Thyroid gland (tissue), 4 donors: Measurements from ENCODE around the gene ALG12.

Experiments
- POLR2A ChIP-seq, 2 donors: fragments of 450-650 bp; IDR thresholded peaks; one replicate each; pipeline ENCODE4 v1.6.1; 2017; ENCODE audit warnings: antibody characterized with exemption in 2 of 2, mild to moderate bottlenecking in 2 of 2, moderate library complexity in 1 of 2
- TF ChIP-seq, protein P1 (sequence below), 6 experiments: fragments of 200-600 bp in 3 of 6; fragments of 450-650 bp in 3 of 6; sonication (generic) in 3 of 6; IDR thresholded peaks; one replicate each; pipeline ENCODE4 v1.5.1; 2016 to 2019; ENCODE audit warnings: antibody characterized with exemption in 6 of 6, mild to moderate bottlenecking in 2 of 6, inconsistent platforms in 1 of 6, moderate library complexity in 1 of 6

DNA sequence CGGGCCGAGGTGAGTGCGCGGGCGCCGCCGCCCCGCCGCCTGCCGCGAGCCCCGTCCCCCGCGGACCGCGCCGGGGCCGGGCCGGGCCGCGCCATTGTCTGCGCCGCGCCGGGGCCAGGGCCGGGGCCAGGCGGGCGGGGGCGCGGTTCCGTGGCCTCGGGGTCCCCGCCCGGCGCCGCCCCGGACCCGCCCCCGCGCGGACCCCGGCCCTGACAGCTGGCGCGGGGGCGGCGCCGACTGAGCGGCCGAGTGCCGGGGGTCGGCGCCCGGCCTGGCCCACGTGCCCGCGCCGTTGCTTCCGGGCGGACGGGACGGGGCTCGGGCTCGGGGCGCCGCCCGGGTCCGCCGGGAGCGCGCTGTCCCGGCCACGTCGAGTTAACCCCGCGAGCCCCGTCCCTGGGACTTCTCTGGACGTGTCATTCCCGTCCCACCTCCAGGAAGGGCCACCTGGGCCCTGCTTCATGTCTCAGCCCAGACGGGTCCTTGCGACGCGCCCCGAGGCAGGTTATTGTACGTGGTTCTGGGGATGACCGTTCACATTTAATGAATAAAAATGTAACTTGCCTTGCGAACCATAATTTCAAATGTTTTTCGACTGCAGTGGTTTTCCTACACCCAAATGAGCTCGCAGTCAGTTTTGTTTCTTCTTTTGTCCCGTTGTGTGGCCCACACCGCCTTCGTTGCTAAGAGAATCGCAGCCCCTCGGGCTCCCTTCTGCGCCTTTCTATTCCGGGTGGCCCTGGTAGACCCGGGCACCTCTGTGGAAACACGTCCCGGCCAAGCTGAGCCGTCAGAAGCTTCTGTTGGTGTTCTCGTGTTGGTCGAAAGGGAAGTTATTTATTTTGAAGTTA, 64.0 kb downstream of the ALG12 start:
- TF ChIP-seq, protein P1, sequence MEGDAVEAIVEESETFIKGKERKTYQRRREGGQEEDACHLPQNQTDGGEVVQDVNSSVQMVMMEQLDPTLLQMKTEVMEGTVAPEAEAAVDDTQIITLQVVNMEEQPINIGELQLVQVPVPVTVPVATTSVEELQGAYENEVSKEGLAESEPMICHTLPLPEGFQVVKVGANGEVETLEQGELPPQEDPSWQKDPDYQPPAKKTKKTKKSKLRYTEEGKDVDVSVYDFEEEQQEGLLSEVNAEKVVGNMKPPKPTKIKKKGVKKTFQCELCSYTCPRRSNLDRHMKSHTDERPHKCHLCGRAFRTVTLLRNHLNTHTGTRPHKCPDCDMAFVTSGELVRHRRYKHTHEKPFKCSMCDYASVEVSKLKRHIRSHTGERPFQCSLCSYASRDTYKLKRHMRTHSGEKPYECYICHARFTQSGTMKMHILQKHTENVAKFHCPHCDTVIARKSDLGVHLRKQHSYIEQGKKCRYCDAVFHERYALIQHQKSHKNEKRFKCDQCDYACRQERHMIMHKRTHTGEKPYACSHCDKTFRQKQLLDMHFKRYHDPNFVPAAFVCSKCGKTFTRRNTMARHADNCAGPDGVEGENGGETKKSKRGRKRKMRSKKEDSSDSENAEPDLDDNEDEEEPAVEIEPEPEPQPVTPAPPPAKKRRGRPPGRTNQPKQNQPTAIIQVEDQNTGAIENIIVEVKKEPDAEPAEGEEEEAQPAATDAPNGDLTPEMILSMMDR (IDR thresholded peaks at IDR 0.05) = no peak
- TF ChIP-seq POLR2A (IDR thresholded peaks at IDR 0.05) = no peak
